Upper lobe of right lung (tissue), 1 donor: ENCODE results near the gene ALDH2. TPM values are rescaled to one million over a fixed set of nuclear protein-coding genes. Genes with fewer than 3 reads are reported as not detected.

ENCODE experiments used
- ATAC-seq: fragments of 200-7000 bp; cut with Tn5 transposase; one replicate; pipeline ENCODE4 v1.9.1; 2020; ENCODE audit warnings: mild to moderate bottlenecking, moderate library complexity
- DNase-seq: peaks from one replicate; pipeline ENCODE4 v3.0.0-alpha.2; 2020
- H3K27ac ChIP-seq: fragments of 200-600 bp; one replicate; pipeline ENCODE4 v1.8.0; 2022
- H3K27me3 ChIP-seq: fragments of 200-600 bp; one replicate; pipeline ENCODE4 v1.8.0; 2022; ENCODE audit warnings: mild to moderate bottlenecking
- H3K36me3 ChIP-seq: fragments of 200-600 bp; one replicate; pipeline ENCODE4 v1.8.0; 2022
- H3K4me1 ChIP-seq: fragments of 200-600 bp; one replicate; pipeline ENCODE4 v1.8.0; 2022
- H3K4me3 ChIP-seq: fragments of 200-600 bp; one replicate; pipeline ENCODE4 v1.8.0; 2022; ENCODE audit warnings: mild to moderate bottlenecking
- H3K9me3 ChIP-seq: fragments of 200-600 bp; one replicate; pipeline ENCODE4 v1.8.0; 2022
- CTCF ChIP-seq: fragments of 200-600 bp; IDR thresholded peaks from one replicate; pipeline ENCODE4 v1.8.0; 2022; ENCODE audit warnings: antibody characterized with exemption
- intact Hi-C: fragments of 100-400 bp; cut with DNase I; formaldehyde crosslinking; loops from one replicate; pipeline ENCODE4 v1.11.0; 2022
- total RNA-seq: library from RNA; stranded (reverse); fragmentation: NEBNext Ultra II Directional; extraction: Animal tissue kit (Norgen Biotek cat#: 25700); gene quantifications from one replicate; pipeline ENCODE4 v1.2.1, GENCODE V29; 2021
- donor health status: DM: no; HTN: yes; CAD: no; lungs with severe emphysema.

The ALDH2 gene
- total RNA-seq, 1 donor from 2014 or later = 329 TPM

DNA sequence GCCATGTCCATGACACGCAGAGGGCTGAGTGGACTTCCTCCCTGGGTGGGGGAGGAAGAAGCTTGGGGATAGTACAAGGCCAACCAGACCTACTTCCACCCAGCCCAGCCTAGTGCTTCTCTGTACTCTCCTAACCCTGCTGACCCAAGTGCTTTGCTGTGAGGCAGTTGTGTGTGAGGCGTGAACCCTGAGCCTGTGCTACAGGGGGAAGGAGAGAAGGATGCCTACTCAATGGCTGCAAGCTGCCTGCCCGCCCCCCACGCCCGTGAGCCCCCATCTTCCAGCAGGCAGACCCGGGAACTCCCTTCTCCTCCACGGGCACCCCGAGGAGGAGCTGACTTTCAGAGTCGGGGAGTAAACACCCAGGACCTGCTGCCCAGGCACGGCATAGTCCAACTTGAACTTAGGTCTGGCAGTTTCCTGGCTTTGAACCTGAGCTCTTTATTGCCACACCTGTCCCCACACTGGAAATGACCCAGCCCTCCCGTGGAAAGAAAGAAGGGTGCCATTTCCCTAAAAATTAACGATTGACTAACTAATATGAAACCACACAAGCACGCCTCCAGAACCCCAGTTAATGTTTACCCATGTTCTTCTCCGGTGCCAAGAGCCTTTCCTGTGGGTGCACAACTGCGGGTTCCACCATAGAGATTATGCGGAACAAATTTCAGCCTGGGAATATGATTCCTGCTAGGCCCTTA lies 10.8 kb downstream of the ALDH2 start:
- DNase-seq (peak; percentile 75), ATAC-seq (peak; percentile 55)
- intact Hi-C loops = no loop called here
- no peak for TF ChIP-seq CTCF
- H3K27ac ChIP-seq = peak overlapping the region; percentile 97
- peaks cover 73% of the 10 kb centered on the region for H3K4me1 ChIP-seq
- no peaks in the 10 kb centered on the region for H3K9me3 ChIP-seq
- H3K36me3 ChIP-seq = peaks cover 14% of the 10 kb centered on the region
- no peak overlapping the region for H3K4me3 ChIP-seq
- no peaks in the 10 kb centered on the region for H3K27me3 ChIP-seq

DNA sequence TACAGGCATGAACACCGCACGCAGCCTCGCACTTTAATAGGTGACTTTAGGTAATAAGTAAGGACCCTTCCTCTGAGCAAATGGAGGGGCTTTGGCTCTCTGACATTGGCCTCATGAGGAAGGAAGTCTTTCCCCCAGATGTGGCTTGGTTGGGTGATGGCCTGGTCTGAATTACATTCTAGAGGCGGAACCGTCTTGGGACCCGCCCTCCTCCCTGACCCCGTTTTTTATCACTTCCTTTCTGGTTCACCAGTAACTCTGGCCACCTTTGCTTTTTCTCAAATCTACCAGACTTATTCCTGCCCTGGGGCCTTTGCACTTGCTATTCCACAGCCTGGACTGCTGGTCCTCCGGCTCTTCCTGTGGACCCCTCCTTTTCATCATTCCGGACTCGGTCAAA lies 13.4 kb downstream of the ALDH2 start:
- no peaks in the 10 kb centered on the region for H3K27me3 ChIP-seq
- peaks cover 40% of the 10 kb centered on the region for H3K36me3 ChIP-seq
- peak overlapping the region; percentile 20 for H3K27ac ChIP-seq
- H3K4me1 ChIP-seq = peaks cover 48% of the 10 kb centered on the region
- no peaks in the 10 kb centered on the region for H3K9me3 ChIP-seq
- no peak for TF ChIP-seq CTCF
- no peak for DNase-seq
- ATAC-seq = no peak
- no peak overlapping the region for H3K4me3 ChIP-seq
- intact Hi-C loops = no loop called here

- Histone ChIP-seq H3K4me3 (no peak overlapping the region), H3K27me3 (no peaks in the 10 kb centered on the region), H3K27ac (peak overlapping the region; percentile 20), H3K36me3 (peaks cover 45% of the 10 kb centered on the region), H3K4me1 (peaks cover 46% of the 10 kb centered on the region), H3K9me3 (no peaks in the 10 kb centered on the region)
- DNase-seq (no peak), ATAC-seq (peak; percentile 69)
- TF ChIP-seq CTCF = no peak
- intact Hi-C loops = no loop called here
These were observed 13.9 kb downstream of the ALDH2 start for GRCh38 chr12:111780615-111781014.

- peaks cover 49% of the 10 kb centered on the region for H3K36me3 ChIP-seq
- DNase-seq = no peak
These were observed 14.4 kb downstream of the ALDH2 start for GRCh38 chr12:111781085-111781658.

GRCh38 chr12:111783046-111783445 lies 16.3 kb downstream of the ALDH2 start:
- no peaks in the 10 kb centered on the region for H3K9me3 ChIP-seq
- peaks cover 25% of the 10 kb centered on the region for H3K4me1 ChIP-seq
- H3K36me3 ChIP-seq = peaks cover 66% of the 10 kb centered on the region
- intact Hi-C loops = no loop called here
- DNase-seq (no peak), ATAC-seq (no peak)
- TF ChIP-seq CTCF = no peak
- H3K27me3 ChIP-seq = no peaks in the 10 kb centered on the region
- H3K4me3 ChIP-seq = no peak overlapping the region
- no peak overlapping the region for H3K27ac ChIP-seq

More at GRCh38 chr12:111781085-111781658, 14.4 kb downstream of the ALDH2 start:
- Histone ChIP-seq H3K4me3 (no peak overlapping the region), H3K9me3 (no peaks in the 10 kb centered on the region), H3K4me1 (peaks cover 40% of the 10 kb centered on the region), H3K27ac (peak overlapping the region; percentile 20), H3K27me3 (no peaks in the 10 kb centered on the region)
- TF ChIP-seq CTCF = no peak
- intact Hi-C loops = no loop called here
- ATAC-seq = no peak
